ENCODE results near the gene MKNK1.

The MKNK1 gene

GRCh38 chr1:46508757-46509156 is 95.3 kb downstream of the MKNK1 start:
- TF ChIP-seq CTCF (IDR thresholded peaks at IDR 0.05; ENCODE audit: low read depth, low read length): no peak
- no peak overlapping the region for H3K4me3 ChIP-seq (ENCODE audit: low read depth, low read length)

All from WI38 (cell line).